ENCODE measurements around the gene ADGRG4.
"Not testable (repeated sequence)": the region's sequence is repeated elsewhere in the genome, so short reads cannot be mapped to it uniquely, and the experiment has no call there.

ADGRG4 gene

DNA sequence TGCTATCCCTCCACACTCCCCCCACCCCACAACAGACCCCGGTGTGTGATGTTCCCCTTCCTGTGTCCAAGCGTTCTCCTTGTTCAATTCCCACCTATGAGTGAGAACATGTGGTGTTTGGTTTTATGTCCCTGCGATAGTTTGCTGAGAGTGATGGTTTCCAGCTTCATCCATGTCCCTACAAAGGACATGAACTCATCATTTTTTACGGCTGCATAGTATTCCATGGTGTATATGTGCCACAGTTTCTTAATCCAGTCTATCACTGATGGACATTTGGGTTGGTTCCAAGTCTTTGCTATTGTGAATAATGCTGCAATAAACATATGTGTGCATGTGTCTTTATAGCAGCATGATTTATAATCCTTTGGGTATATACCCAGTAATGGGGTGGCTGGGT is at the start of gene ADGRG4:
TSS of gene ADGRG4 (plus strand) at position 243 of the 400 bp plus-strand sequence. CDS start 7,815 bp downstream, outside the sequence.
- DNase-seq: not testable (repeated sequence)

DNA sequence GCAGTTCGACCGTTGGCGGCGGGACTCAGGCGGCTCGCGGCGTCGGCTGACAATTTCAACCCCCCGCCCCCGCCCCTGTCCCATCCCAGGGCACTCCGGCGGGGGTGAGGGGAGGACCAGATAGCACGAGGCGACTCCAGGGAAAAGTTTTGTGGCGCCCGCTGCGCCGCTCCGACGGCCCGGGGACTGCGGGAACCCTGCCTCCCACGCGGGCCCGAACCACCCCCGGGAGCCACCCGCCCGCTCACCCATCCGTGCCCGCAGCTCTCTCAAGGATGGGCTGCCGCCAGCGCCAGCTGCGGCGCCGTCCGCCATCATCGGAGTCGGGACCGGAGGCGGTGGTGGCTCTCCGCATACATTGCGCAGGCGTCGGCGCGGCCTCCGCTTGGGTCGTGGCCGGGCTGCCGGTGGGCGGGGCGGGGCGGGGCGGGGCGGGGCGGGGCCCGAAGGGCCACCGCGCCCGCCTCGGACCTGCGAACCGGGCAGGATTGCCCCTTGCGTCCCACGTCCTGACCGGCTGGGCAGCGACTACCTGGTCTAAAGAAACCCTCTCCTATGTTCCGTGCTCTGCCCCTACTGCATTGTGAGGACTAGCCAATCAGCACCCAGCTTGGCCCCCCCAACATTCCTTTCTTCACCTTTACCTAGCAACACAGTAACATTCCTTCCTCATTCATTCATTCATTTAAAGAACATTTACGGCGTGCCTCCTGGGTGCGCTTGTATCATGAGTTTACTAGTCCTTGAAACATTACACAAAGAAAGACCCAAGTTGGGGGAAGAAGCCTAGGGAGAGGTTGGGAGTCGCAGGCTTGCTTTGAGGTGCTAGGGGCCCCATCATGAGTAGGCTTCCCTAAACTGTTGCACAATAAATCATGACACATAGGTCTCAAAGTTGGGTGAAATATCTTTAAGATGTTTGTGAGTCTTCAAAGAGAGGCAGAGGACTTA is 49.4 kb upstream of the ADGRG4 start, which contains the start of gene MAP7D3:
TSS of gene MAP7D3 (minus strand) at position 360 of the 951 bp plus-strand sequence. CDS start at position 318, 42 bp downstream.
- DNase-seq: no peak

- DNase-seq: no peak
Measured at GRCh38 chrX:136255541-136255940, 45.2 kb upstream of the ADGRG4 start.

DNA sequence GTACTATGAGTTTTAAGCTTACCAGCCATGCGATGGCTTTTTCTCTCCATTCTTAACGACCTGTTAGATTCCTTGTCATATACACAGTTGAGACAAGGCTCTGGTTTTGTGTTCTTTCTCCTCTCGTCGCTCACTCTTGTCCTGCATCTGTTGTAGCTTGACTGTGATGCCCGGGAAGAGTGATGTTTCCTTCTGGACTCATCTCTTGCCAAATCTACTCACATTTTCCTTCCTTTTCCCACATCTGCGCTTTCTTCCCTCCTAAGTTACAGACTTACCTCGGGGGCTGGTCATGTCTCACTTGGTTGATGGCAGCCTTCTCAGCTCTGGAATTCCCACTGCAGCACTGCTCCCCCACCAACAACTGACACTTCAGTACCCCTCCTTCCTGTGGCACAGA is 44.7 kb upstream of the ADGRG4 start:
- DNase-seq: no peak

- no peak for DNase-seq
Measured at GRCh38 chrX:136258951-136259350, 41.8 kb upstream of the ADGRG4 start.

DNA sequence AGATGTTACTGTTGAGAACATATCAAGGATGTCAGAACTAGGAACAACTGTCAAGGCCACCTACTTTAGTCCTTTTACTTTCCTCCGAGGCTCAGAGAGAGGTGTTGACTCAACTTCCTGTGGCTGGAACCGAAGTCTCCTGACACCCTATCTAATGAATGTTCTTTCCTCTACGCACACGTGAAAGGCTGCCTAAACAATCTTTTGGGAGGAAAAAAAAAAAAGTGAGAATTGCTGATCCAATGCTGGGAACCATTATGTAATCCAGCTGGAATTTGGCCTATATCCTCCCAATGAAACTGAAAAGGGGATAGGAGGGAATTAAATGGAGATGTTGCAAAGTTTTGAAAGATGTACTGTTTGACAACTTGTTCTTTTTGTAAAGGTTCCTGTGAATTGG is 41.2 kb upstream of the ADGRG4 start:
- no peak for DNase-seq

DNA sequence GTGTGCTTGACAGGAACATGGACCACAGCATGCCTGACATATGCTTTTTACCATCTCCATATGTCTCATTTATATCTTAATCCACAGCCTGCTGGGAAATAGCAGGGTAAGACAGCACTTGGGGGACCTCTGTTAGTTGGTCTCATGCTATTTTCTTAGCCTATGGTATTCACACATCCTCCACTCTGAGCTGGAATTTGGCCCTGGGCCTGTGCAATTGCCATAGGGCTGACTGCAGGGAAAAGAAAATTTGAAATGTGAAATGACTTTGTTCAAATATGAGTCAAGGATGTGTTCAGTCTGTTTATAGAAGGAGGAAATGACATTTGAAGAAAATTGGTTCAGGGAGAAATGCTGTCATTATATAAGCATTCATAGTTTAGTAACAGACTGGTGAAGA is 40.0 kb upstream of the ADGRG4 start:
- no peak for DNase-seq

GRCh38 chrX:136261321-136261720 is 39.4 kb upstream of the ADGRG4 start:
- no peak for DNase-seq

DNA sequence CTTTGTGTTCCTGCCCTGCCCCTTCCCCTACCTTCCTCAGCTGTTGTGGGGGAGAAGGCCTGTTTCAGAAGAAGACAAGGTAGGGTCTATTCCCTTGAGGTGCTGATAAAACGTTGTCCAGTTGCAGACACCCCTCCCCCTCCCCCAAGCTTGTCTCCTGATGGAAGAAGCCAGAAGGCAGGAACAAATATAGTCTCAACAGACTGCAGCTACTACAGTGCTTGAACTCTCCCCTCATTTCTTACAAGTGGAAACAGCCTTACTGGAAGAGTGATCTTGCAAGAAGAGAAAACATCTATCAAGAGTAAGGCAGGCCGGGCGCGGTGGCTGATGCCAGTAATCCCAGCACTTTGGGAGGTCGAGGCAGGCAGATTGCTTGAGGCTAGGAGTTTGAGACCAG is 38.5 kb upstream of the ADGRG4 start:
- DNase-seq: no peak

DNA sequence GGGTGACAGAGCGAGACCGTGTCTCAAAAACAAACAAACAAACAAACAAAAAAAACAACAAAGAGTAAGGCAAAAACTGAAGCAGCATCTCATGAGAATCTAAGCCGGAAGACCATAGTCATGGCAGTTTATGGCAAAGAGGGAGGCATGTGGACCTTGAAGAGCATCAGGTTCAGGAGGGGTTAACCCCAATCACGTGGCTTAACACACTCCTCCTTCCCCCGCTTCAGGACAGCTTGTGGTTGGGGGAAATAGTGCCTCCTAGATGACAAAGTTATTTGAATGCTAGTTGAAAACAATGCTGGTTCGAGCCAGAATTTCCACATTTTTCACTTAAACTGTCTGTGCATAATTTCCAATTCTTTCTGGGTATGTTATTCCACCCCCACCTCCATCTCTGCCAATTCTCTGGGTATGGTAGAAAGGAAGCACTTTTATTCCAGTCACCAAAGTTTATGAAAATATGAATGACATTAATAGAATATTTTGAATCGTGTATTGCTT is 37.9 kb upstream of the ADGRG4 start:
- DNase-seq: no peak

DNA sequence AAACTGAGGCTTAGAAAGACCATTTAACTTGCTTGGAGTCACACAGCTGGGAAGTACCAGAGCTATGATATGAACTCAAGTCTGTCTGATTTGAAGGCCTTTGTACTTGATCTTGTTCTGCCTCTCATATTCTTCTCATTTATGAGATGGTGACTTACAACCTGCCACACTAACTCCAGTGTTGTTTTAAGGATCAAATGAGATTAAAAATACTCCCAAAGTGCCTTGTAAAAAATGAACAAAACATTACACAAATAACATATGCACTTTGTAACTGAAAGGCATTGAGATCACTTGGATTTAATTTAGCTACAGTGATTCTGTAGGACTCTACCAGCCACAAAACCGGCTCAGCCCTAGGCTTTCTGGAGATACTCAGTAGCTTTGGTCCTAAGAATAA is 33.9 kb upstream of the ADGRG4 start:
- no peak for DNase-seq

- DNase-seq: peak; percentile 43
Measured at GRCh38 chrX:136268051-136269048, 32.4 kb upstream of the ADGRG4 start.

- DNase-seq: no peak
Measured at GRCh38 chrX:136269921-136270320, 30.8 kb upstream of the ADGRG4 start.

DNA sequence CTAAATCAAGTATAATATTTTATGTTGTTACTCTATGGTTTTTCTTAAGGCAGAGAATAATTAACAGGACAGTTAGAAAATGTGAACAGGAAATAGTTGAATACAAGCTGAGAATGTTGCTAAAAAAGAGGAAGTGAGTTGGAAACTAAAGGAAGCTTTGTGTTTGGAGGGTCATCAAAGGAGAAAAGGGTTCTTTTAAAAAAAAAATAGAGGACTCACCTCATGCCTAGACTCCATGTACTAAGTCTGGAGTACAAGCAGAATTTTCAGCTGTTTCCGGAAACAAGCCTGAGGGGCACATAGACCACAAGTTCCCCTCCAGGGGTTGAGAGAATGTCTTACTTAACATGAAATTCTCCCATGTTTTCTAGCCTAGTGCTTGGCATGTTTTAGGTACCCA is 29.5 kb upstream of the ADGRG4 start:
- DNase-seq: no peak

DNA sequence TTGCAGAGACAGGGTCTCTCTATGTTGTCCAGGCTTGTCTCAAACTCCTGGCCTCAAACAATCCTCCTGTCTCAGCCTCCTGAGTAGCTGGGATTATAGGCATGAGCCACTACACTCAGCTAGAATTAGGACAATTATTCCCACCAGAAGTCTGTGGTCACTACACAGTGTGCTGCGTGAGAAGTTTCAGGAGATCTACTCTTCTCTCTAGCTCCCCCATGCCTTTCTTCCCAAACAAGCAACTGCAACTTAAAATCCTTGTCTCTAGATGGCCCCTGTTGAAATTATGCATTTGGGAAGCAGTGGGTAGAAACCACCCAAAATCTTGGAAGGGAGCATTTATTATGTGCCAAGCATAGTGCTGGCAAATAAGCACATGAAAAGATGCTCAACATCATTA is 28.4 kb upstream of the ADGRG4 start:
- DNase-seq: no peak

GRCh38 chrX:136273986-136274385 is 26.8 kb upstream of the ADGRG4 start:
- peak; percentile 10 for DNase-seq

DNA sequence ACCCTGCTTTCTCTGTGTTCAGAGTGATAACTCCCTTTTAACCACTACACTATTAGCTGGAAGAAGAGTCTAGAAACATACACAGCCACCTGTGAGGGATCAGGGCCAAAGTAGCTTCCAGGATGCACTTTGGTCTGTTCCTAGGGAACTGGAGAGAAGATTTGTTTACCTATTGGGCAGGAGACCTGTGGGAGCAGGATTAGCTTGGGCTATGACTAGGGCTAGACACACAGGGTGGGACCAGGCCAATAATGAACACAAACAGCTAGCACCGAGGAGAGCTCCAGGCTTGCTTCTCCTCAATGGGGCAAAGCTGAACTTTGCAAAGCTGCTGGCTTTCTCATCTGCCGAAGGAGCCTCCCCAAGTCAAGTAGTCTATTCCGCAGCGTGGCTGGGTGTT is 25.2 kb upstream of the ADGRG4 start:
- no peak for DNase-seq

DNA sequence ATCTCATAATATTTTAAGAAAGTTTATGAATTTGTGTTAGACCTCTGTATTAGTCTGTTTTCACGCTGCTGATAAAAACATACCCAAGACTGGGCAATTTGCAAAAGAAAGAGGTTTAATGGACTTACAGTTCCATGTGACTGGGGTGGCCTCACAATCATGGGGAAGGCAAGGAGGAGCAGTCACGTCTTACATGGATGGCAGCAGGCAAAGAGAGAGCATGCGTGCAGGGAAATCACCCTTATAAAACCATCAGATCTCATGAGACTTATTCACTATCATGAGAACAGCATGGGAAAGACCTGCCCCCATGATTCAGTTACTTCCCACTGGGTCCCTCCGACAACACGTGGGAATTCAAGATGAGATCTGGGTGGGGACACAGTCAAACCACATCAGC is 14.4 kb upstream of the ADGRG4 start:
- DNase-seq: not testable (repeated sequence)

DNA sequence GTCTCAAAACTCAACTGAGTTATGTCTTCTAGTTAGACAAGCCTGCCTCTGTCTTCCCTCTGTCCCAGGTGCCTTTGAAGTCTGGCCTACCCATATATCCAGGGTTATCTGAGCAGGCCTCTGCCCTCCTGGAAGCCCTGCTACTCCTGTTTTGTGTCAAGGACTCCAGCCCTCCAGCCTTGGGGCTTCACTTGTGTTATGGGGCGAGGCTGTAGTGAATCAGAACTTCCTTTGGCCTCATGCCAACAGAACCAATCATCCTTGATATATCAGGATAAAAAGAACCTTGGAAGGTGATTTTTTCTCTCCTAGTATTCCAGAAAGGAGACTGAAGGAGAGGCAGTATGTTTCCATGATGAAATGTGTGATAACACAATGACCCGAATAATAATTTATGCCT is 8.9 kb upstream of the ADGRG4 start:
- DNase-seq: no peak

GRCh38 chrX:136292656-136293055 is 8.1 kb upstream of the ADGRG4 start:
- no peak for DNase-seq

GRCh38 chrX:136295380-136295779 is 5.4 kb upstream of the ADGRG4 start:
- DNase-seq: no peak

- no peak for DNase-seq
Measured at GRCh38 chrX:136303041-136303440, 2.3 kb downstream of the ADGRG4 start.

DNA sequence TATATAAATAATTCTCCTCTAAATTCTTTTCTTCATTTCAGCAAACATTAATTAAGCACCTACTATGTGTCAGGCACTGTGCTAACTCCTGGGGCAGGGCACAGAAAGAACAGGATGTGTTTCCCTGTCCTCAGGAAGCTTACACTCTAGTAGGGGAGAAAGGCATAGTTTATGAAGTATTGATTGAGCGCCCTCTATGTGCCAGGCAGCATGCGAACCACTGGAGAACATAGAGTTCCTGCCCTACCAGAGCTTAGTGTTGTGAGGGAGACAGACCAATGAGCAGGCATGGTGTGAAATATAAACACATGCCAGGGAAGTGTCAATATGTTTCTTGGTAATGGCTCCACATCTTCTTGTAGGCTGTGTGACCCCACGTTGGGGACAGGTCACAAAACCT is 3.7 kb downstream of the ADGRG4 start:
- DNase-seq: no peak
